GM12892 (cell line): ENCODE measurements around the gene ARID3A.

ENCODE experiments used
- POLR2A ChIP-seq: IDR thresholded peaks from 2 replicates; pipeline ENCODE4 v1.6.1; 2011; ENCODE audit warnings: low read depth, low read length, control low read depth
- POLR2AphosphoS5 ChIP-seq: IDR thresholded peaks from 2 replicates; pipeline ENCODE4 v1.6.1; 2011; ENCODE audit warnings: low read depth, low read length, control low read depth
- TAF1 ChIP-seq: IDR thresholded peaks from 2 replicates; pipeline ENCODE4 v1.6.1; 2011; ENCODE audit warnings: low read depth, mild to moderate bottlenecking, control low read depth, low read length, borderline replicate concordance

DNA sequence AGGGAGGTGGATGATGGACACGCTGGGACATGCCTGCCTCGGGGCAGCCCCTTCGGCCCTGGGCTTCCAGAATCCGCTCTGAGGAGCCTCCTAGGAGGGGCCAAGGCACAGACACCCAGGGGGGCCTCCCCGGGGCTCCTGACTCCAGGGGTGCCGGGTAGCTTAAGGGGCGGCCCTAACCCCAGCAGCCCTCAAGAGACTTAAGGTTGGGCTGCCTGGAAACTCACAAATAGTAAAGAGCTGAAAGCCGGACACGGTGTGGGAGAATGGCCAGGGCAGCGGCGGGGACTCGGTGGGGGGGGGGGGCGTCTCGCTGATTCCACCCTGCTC is 7.7 kb downstream of the ARID3A start:
- no peak for TF ChIP-seq POLR2A
- TF ChIP-seq POLR2AphosphoS5 = no peak
- no peak for TF ChIP-seq TAF1
